HEK293T (cell line): ENCODE measurements around the gene MORN5.

ENCODE experiments used
- BHLHE40 ChIP-seq: fragments of 450-650 bp; IDR thresholded peaks from 2 replicates; pipeline ENCODE4 v1.6.1; 2016; ENCODE audit warnings: mild to moderate bottlenecking, moderate library complexity, borderline replicate concordance
- ELF4 ChIP-seq: fragments of 450-650 bp; IDR thresholded peaks from 2 replicates; pipeline ENCODE4 v1.6.1; 2017; ENCODE audit warnings: antibody characterized with exemption
- FOXK2 ChIP-seq: fragments of 450-650 bp; IDR thresholded peaks from 2 replicates; pipeline ENCODE4 v1.6.1; 2016; ENCODE audit warnings: mild to moderate bottlenecking
- LEF1 ChIP-seq: fragments of 450-650 bp; IDR thresholded peaks from 2 replicates; pipeline ENCODE4 v1.6.1; 2017; ENCODE audit warnings: mild to moderate bottlenecking, borderline replicate concordance
- SP1 ChIP-seq: fragments of 450-650 bp; IDR thresholded peaks from 2 replicates; pipeline ENCODE4 v1.6.1; 2017

- TF ChIP-seq SP1, result no peak
- no peak for TF ChIP-seq FOXK2
- TF ChIP-seq ELF4, result no peak
- no peak for TF ChIP-seq LEF1
- no peak for TF ChIP-seq BHLHE40
Measured at GRCh38 chr9:122180633-122181032, 20.9 kb downstream of the MORN5 start.
